ENCODE results near the gene TNFAIP3.

The TNFAIP3 gene

DNA sequence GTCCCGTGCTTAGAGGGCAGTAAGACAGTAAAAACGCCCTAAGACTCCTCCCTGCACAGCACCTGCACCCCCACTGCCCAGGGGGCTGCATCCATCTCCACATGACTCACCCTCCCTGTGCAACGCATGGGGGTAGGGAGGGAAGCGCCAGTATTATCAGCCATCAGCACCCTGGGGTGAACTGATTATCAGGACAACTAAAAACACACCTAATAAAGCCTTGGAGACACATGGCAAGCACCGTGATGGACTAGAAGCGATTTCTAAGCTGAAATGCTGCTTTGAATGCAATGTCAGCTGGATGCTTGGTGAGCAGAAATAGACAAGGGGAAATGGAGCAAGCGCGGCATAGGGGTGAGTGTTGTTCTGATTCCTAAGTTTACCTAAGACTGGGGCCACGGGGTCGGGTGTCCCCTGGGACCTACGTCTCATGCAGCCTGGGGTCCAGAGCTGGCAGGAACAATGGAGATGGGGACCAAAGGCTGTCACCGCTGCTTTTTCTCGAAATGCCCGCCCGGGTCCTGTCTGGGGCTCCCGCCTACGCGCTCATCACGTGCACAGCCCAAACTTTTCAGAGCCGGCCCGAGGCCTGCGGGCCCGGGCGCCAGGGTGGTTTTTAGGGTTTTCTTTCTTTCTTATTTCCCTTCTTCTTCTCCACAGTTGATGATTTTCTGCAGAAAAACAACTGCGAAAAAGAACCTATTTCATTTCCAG, 702 bp upstream of the TNFAIP3 start:
- DNase-seq (ENCODE audit: insufficient read length, low spot score) (no peak), FAIRE-seq (no peak)
- TF ChIP-seq, protein P1, sequence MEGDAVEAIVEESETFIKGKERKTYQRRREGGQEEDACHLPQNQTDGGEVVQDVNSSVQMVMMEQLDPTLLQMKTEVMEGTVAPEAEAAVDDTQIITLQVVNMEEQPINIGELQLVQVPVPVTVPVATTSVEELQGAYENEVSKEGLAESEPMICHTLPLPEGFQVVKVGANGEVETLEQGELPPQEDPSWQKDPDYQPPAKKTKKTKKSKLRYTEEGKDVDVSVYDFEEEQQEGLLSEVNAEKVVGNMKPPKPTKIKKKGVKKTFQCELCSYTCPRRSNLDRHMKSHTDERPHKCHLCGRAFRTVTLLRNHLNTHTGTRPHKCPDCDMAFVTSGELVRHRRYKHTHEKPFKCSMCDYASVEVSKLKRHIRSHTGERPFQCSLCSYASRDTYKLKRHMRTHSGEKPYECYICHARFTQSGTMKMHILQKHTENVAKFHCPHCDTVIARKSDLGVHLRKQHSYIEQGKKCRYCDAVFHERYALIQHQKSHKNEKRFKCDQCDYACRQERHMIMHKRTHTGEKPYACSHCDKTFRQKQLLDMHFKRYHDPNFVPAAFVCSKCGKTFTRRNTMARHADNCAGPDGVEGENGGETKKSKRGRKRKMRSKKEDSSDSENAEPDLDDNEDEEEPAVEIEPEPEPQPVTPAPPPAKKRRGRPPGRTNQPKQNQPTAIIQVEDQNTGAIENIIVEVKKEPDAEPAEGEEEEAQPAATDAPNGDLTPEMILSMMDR (IDR thresholded peaks at IDR 0.05; ENCODE audit: insufficient read depth, missing control alignments) = no peak

DNA sequence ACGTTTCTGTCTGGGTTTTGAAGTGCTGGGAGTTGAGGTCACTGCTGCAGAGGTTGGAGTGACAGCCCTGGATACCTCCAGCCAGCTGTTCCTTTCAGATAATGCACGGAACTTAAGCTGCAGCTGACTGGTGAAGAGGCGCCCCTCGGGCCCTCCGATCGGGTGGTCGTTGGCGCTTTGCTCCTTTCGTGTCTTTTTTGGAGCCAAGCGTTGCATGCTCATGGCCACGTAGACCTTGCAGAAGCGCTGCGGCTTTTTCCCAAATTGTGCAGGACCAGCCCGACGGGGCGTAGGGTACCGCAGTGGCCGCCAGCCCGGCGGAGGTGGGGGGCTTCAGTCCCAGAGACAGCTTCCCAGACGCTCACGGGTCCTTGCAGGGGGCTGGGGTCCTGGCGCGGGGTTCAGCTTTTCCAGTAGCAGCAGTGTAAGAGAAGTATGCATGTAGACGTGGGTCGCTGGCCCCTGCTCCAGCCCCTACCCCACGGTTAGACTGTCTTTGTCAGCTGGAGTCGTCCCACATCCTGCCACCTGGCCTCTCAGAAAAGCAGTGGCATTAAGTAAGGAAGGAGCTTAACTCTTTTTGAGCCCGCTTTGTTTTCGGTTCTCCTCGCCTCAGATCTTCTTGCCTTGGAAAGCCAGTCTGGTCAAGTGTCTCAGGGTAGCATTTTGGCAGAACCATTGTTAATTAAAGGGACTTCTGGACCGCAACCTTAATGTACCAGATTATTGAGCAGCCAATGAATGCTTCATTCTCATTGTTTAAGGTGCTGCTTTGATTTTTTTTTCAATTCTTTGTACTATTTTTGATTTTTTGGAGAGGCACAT, 838 bp downstream of the TNFAIP3 start:
- DNase-seq (ENCODE audit: insufficient read length, low spot score) = no peak
- TF ChIP-seq, protein P1 (IDR thresholded peaks at IDR 0.05; ENCODE audit: insufficient read depth, missing control alignments) = no peak
- FAIRE-seq = no peak

DNA sequence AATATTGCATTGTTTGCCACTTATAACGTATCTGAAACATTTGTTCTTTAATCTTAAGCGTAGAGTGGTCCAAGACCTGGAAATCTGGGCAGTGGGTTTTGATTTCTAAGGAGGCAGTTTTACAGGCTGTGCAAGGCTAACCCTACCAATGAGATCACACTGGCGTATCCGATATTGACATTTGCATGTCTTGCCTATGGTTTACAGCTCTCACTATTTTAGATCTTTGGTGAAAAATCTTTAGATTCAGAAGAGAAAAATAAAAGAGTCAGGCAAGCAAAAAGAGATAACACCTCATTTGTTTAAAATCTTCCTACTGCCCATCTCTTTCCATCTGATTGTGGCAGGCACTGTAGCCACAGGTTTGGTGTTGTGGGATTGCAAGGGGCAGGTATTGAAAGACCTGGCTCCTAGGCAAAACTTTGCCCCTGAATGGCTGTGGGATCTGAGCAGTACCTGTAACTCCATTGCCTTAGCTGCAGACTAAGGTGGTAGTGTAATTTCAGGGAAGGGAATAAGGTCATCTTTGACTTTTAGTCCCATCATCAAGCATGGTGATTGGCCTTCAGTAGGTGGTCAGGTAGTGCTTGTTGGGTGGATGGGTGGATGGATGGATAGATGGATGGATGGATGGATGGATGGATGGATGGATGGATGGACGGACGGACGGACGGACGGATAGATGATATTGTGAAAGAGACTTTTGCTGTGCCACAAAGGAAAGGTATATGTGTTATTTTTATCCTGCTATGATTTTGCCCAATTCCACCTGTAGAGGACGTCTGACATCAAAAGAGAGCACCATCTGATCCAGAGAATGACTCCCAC, 1.9 kb downstream of the TNFAIP3 start:
- no peak for FAIRE-seq
- no peak for DNase-seq (ENCODE audit: insufficient read length, low spot score)
- TF ChIP-seq, protein P1 (IDR thresholded peaks at IDR 0.05; ENCODE audit: insufficient read depth, missing control alignments) = no peak

DNA sequence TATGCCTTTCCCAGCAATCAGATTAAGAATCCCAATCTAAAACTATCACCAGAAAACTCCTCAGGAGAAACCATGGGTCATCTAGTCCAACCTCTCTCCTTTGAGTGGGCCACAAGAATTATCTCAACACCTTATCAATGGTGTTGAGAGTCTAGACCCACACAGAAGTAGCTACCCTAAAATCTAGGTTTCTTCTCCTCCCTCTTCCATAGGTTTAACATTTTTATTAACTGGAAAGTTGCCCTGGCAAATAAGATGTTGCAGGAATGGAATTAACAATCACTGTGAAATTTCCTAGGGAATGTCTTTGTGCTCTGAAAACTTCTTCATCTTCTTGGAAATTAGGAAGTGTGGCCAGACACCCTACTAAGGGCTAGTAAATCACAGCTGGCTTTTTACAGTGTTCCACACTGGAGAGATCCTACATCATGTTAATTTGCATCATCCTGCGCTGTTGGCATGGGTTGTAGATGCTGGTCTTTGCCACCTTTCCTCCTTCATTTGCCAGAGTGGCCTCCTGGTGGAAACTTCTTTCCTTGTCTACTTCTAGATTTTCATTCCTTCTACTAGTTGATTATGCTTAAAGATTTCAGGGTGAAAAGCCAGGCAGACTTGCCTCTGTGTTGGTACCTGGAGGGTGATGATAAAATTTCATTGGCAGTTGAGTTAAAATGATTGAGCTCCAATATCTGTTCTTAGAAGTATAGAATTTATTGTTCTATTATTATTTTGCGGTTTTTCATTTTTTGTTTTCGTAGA, 2.7 kb downstream of the TNFAIP3 start:
- FAIRE-seq = no peak
- DNase-seq (ENCODE audit: insufficient read length, low spot score) = no peak
- TF ChIP-seq, protein P1 (IDR thresholded peaks at IDR 0.05; ENCODE audit: insufficient read depth, missing control alignments) = no peak

DNA sequence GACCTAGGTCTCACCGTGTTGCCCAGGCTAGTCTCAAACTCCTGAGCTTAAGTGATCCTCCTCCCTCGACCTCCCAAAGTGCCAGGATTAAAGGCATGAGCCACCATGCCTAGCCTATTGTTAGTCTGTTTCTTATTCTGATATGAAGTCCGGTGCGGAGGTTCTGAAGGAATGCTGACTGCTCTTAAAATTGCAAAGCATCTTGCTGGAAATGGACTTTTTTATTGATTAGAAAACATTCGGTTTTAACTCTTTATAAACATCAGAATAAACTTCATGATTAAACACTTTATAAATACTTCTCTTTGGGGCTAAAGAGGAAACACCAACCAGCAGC, 3.2 kb downstream of the TNFAIP3 start:
- TF ChIP-seq, protein P1 (IDR thresholded peaks at IDR 0.05; ENCODE audit: insufficient read depth, missing control alignments) = no peak
- no peak for DNase-seq (ENCODE audit: insufficient read length, low spot score)
- no peak for FAIRE-seq

DNA sequence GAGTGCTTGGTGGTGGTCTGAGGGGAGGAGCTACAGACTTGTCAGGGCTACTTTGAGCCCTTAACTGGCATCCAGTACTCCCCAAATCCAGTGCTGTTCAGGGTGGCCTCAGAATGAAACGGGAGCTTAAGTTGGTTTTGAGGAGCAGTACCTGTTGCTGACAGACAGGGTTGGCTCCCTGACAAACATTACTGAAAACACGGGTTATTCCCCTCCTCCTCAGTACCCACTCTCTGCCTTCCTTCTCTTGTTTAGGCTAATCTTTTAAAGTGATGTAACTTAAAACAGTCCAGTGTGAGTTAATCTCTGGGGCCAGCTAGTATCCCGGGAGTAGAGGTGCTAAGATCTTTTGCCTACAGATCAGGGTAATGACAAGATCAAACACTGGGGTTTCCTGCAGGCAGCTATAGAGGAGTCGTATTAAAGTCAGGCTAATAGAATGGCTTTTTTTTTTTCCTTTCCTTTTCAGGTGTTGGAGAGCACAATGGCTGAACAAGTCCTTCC, 3.7 kb downstream of the TNFAIP3 start:
- TF ChIP-seq, protein P1 (IDR thresholded peaks at IDR 0.05; ENCODE audit: insufficient read depth, missing control alignments) = no peak
- DNase-seq (ENCODE audit: insufficient read length, low spot score) (no peak), FAIRE-seq (no peak)
